HepG2 (cell line): Measurements from ENCODE around the gene PCYOX1L.

ENCODE experiments used
- BRCA1 ChIP-seq: sonication (generic); formaldehyde crosslinking; IDR thresholded peaks from 2 replicates; pipeline ENCODE4 v1.4.0; 2020; ENCODE audit warnings: missing genetic modification reagents
- CHCHD3 ChIP-seq: sonication (generic); formaldehyde crosslinking; IDR thresholded peaks from 2 replicates; pipeline ENCODE4 v1.8.0; 2022; ENCODE audit warnings: mild to moderate bottlenecking, missing genetic modification reagents, moderate library complexity
- RCOR2 ChIP-seq: IDR thresholded peaks from 2 replicates; pipeline ENCODE4 v1.6.1; 2016; ENCODE audit warnings: missing biosample characterization, missing genetic modification reagents
- RFX5 ChIP-seq: IDR thresholded peaks from 2 replicates; pipeline ENCODE4 v1.6.1; 2011; ENCODE audit warnings: low read depth, low read length, improper control_type of control experiment
- TF ChIP-seq, protein P1 (sequence below): sonication (generic); formaldehyde crosslinking; IDR thresholded peaks from 2 replicates; pipeline ENCODE4 v1.8.0; 2022; ENCODE audit warnings: low read depth, missing genetic modification reagents

DNA sequence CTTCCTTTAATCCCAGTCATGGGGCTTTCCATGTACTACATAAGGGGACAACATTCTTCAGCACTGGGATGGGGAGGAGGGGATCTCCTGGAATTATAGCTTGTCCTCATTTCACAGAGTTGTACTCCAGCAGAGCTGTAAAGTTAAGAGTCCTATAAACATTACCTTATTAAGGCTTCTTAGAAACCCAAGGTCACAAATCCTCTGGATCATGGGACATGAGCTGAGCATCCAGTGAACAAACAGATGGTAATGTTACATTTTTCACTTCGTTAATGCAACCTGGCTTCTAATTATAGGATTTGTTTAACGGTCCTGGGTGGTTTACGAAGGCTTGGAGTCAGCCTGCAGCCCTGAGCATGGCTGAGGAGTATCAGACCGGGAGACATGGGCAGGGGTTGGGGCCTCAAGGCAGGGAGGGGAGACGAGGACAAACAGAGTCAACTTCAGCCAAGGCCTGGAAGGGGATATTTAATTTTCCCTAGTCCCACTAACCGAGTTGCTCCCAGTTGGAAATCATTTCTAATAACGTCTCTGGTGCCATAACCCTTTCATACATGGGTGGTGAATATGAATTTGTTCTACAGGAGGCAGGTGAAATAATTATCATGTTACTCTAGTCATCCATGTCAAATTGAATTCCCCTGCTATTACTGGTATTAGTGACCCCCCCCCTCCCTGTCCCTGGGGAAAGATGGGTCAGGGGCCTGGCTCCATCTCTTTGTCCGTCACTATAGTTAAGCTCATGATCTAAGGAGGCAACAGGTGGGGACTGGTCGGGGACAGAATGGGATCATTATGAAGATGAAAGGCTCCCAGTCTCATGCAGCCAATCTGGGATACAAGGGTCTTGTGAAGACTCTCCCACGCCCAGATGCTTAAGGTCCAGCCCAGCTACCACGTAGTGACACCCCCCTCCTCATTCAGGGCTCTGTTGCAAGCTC lies 32.0 kb downstream of the PCYOX1L start:
- no peak for TF ChIP-seq CHCHD3 (CRISPR knock-in tag)
- TF ChIP-seq, protein P1, sequence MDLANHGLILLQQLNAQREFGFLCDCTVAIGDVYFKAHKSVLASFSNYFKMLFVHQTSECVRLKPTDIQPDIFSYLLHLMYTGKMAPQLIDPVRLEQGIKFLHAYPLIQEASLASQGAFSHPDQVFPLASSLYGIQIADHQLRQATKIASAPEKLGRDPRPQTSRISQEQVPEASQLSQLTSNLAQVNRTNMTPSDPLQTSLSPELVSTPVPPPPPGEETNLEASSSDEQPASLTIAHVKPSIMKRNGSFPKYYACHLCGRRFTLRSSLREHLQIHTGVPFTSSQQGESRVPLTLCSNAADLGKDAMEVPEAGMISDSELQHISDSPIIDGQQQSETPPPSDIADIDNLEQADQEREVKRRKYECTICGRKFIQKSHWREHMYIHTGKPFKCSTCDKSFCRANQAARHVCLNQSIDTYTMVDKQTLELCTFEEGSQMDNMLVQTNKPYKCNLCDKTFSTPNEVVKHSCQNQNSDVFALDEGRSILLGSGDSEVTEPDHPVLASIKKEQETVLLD (CRISPR knock-in tag) = no peak
- TF ChIP-seq BRCA1 = no peak
- TF ChIP-seq RCOR2 (CRISPR knock-in tag) = no peak
- no peak for TF ChIP-seq RFX5
